Kidney epithelial cell (primary cell): Measurements from ENCODE around the gene FILIP1L. TPM values are rescaled to one million over a fixed set of nuclear protein-coding genes. Genes with fewer than 3 reads are reported as not detected.

Source experiments
- DNase-seq: peaks from one replicate; pipeline ENCODE4 v3.0.0-alpha.2; 2010; ENCODE audit warnings: low read depth
- H3K27me3 ChIP-seq: 2 replicates; pipeline ENCODE4 v1.6.0; 2011; ENCODE audit warnings: low read length; ENCODE audit not compliant: control insufficient read depth, insufficient read depth
- H3K36me3 ChIP-seq: 2 replicates; pipeline ENCODE4 v1.5.1; 2011; ENCODE audit warnings: low read length; ENCODE audit not compliant: control insufficient read depth, insufficient read depth
- H3K4me3 ChIP-seq: 2 replicates; pipeline ENCODE4 v1.5.1; 2011; ENCODE audit warnings: low read depth, mild to moderate bottlenecking, control low read depth, low read length
- CTCF ChIP-seq: IDR thresholded peaks from 2 replicates; pipeline ENCODE4 v1.5.1; 2011; ENCODE audit warnings: mild to moderate bottlenecking, moderate library complexity, low read length, control low read depth, inconsistent platforms; ENCODE audit not compliant: insufficient read depth, poor library complexity, severe bottlenecking
- total RNA-seq: library from RNA; depleted of rRNA; stranded (reverse); fragments of >200 nt; gene quantifications from 2 replicates; pipeline ENCODE4 v1.2.3, GENCODE V29; 2015

Gene FILIP1L
- total RNA-seq, 1 donor from 2014 or later, result 15.6 TPM

GRCh38 chr3:100040451-100041225 is 73.7 kb downstream of the FILIP1L start:
- no peaks in the 10 kb centered on the region for H3K36me3 ChIP-seq
- H3K27me3 ChIP-seq, result no peaks in the 10 kb centered on the region
- no peak for TF ChIP-seq CTCF
- DNase-seq, result no peak
- H3K4me3 ChIP-seq, result no peak overlapping the region

- TF ChIP-seq CTCF, result no peak
- no peaks in the 10 kb centered on the region for H3K27me3 ChIP-seq
- H3K4me3 ChIP-seq, result no peak overlapping the region
- no peaks in the 10 kb centered on the region for H3K36me3 ChIP-seq
- DNase-seq, result no peak
Measured at GRCh38 chr3:100039075-100039474, 75.2 kb downstream of the FILIP1L start.

- no peak for DNase-seq
- H3K4me3 ChIP-seq, result no peak overlapping the region
Measured at GRCh38 chr3:100033903-100034471, 80.3 kb downstream of the FILIP1L start.

GRCh38 chr3:100033184-100033583 is 81.1 kb downstream of the FILIP1L start:
- no peaks in the 10 kb centered on the region for H3K36me3 ChIP-seq
- DNase-seq, result no peak
- no peak for TF ChIP-seq CTCF
- no peaks in the 10 kb centered on the region for H3K27me3 ChIP-seq
- H3K4me3 ChIP-seq, result no peak overlapping the region

More at GRCh38 chr3:100033903-100034471, 80.3 kb downstream of the FILIP1L start:
- TF ChIP-seq CTCF, result no peak
- H3K36me3 ChIP-seq, result no peaks in the 10 kb centered on the region
- H3K27me3 ChIP-seq, result no peaks in the 10 kb centered on the region

- H3K4me3 ChIP-seq, result no peak overlapping the region
- no peaks in the 10 kb centered on the region for H3K36me3 ChIP-seq
- no peak for TF ChIP-seq CTCF
- DNase-seq, result no peak
- no peaks in the 10 kb centered on the region for H3K27me3 ChIP-seq
Measured at GRCh38 chr3:100032243-100032642, 82.1 kb downstream of the FILIP1L start.
